Stomach (tissue), 9 donors: ENCODE results near the gene CCT6A. TPM values are rescaled to one million over a fixed set of nuclear protein-coding genes. Genes with fewer than 3 reads are reported as not detected.
"Not testable (repeated sequence)": the region's sequence is repeated elsewhere in the genome, so short reads cannot be mapped to it uniquely, and the experiment has no call there.

Source experiments
- DNase-seq, 2 donors: peaks; one replicate each; pipeline versions ENCODE4 v3.0.0 to v3.0.0-alpha.2; 2013 to 2019
- H3K27ac ChIP-seq, 5 donors: fragments of 200-600 bp in 4 of 5; sonication (generic) in 4 of 5; one replicate each; pipeline ENCODE4 v1.5.1; 2013 to 2019; ENCODE audit warnings: mild to moderate bottlenecking in 1 of 5, moderate library complexity in 1 of 5
- H3K27me3 ChIP-seq, 3 donors: fragments of 200-600 bp; sonication (generic); one replicate each; pipeline ENCODE4 v1.5.1; 2017 to 2019; ENCODE audit warnings: mixed run types in 1 of 3
- H3K36me3 ChIP-seq, 4 donors: fragments of 200-600 bp; sonication (generic); 1 replicate in 3 of 4; 2 replicates in 1 of 4; pipeline ENCODE4 v1.5.1; 2016 to 2019
- H3K4me1 ChIP-seq, 4 donors: fragments of 200-600 bp; sonication (generic); one replicate each; pipeline ENCODE4 v1.5.1; 2016 to 2019
- H3K4me3 ChIP-seq, 4 donors: fragments of 200-600 bp; sonication (generic) in 3 of 4; one replicate each; pipeline ENCODE4 v1.5.1; 2016 to 2019; ENCODE audit warnings: mild to moderate bottlenecking in 1 of 4
- H3K9me3 ChIP-seq, 4 donors: fragments of 200-600 bp; sonication (generic); one replicate each; pipeline ENCODE4 v1.5.1; 2016 to 2019
- CTCF ChIP-seq, 7 experiments: fragments of 450-650 bp in 4 of 7; fragments of 200-600 bp in 3 of 7; sonication (generic) in 3 of 7; IDR thresholded peaks; one replicate each; pipeline ENCODE4 v1.5.1; 2016 to 2019; ENCODE audit warnings: antibody characterized with exemption in 7 of 7, control low read depth in 2 of 7, mild to moderate bottlenecking in 1 of 7
- EP300 ChIP-seq: sonication (generic); formaldehyde crosslinking; IDR thresholded peaks from one replicate; pipeline ENCODE4 v1.6.1; 2017; ENCODE audit warnings: antibody characterized with exemption
- POLR2A ChIP-seq, 4 donors: fragments of 450-650 bp; IDR thresholded peaks; one replicate each; pipeline ENCODE4 v1.6.1; 2016; ENCODE audit warnings: antibody characterized with exemption in 4 of 4, control low read depth in 2 of 4, mild to moderate bottlenecking in 1 of 4, moderate library complexity in 1 of 4
- POLR2AphosphoS5 ChIP-seq, 3 donors: sonication (generic); formaldehyde crosslinking; IDR thresholded peaks; one replicate each; pipeline ENCODE4 v1.6.1; 2016; ENCODE audit warnings: antibody characterized with exemption in 3 of 3
- WGBS, 5 donors: extraction: QIAGEN DNeasy Blood & Tissue Kit in 3 of 5; methylation state at CpG; one replicate each; pipeline versions ENCODE4 v1.1.5 to v1.1.7; 2013 to 2018; 5-methylcytosine and 5-hydroxymethylcytosine counted together
- intact Hi-C: fragments of 100-400 bp; cut with DNase I; formaldehyde crosslinking; loops from one replicate; pipeline ENCODE4 v1.15.1; 2023; ENCODE audit warnings: low total_unique reads
- polyA plus RNA-seq, 3 donors: library from polyadenylated mRNA; stranded (reverse); fragments of 200-250 nt; gene quantifications; one replicate each; pipeline ENCODE4 v1.2.3, GENCODE V29; 2013
- total RNA-seq, 5 donors: library from RNA; depleted of rRNA; stranded (reverse); fragments of >200 nt; gene quantifications; one replicate each; pipeline versions ENCODE4 v1.1.0 to v1.2.3, GENCODE V29; 2014 to 2016
- donor health status: healthy with polysubstance abuse.
- donor health status: Bipolar disorder and iron deficiency.
- donor health status: healthy.

The CCT6A gene
- total and polyA plus RNA-seq, 8 donors, result 36.8 to 200 (median 102) TPM

GRCh38 chr7:56077681-56078080, 26.1 kb downstream of the CCT6A start:
- peaks cover 28 to 67% (median 48%) of the 10 kb centered on the region in 4 donors for H3K36me3 ChIP-seq
- no peaks in the 10 kb centered on the region for H3K27me3 ChIP-seq
- WGBS, 5 donors, result 83 to 96% (median 94%) methylated on average over 3 of the region's 3 CpGs

GRCh38 chr7:56078196-56078595, 26.6 kb downstream of the CCT6A start:
- Histone ChIP-seq H3K4me3 (no peak overlapping the region), H3K36me3 (peaks cover 28 to 62% (median 44%) of the 10 kb centered on the region in 4 donors), H3K9me3 (no peaks in the 10 kb centered on the region), H3K27me3 (no peaks in the 10 kb centered on the region), H3K4me1 (peaks cover 21 to 37% (median 29%) of the 10 kb centered on the region in 4 donors), H3K27ac (peak overlapping the region in 2 of 5 donors; percentile 55 to 75)
- intact Hi-C loops, result no loop called here
- DNase-seq, result no peak
- TF ChIP-seq EP300 (no peak), POLR2A (IDR thresholded peaks at IDR 0.05) (no peak), CTCF (IDR thresholded peaks at IDR 0.05) (no peak), POLR2AphosphoS5 (IDR thresholded peaks at IDR 0.05) (no peak)
- 92 to 99% (median 94%) methylated on average over 11 to 16 of the region's 16 CpGs for WGBS, 5 donors

More at GRCh38 chr7:56077681-56078080, 26.1 kb downstream of the CCT6A start:
- H3K4me3 ChIP-seq, result no peak overlapping the region
- no peaks in the 10 kb centered on the region for H3K9me3 ChIP-seq
- no peak overlapping the region for H3K27ac ChIP-seq
- H3K4me1 ChIP-seq, result peaks cover 20 to 33% (median 27%) of the 10 kb centered on the region in 4 donors
- no peak for TF ChIP-seq EP300
- no peak for TF ChIP-seq POLR2A (IDR thresholded peaks at IDR 0.05)
- no peak for TF ChIP-seq POLR2AphosphoS5 (IDR thresholded peaks at IDR 0.05)
- no peak for TF ChIP-seq CTCF (IDR thresholded peaks at IDR 0.05)
- intact Hi-C loops, result no loop called here
- no peak for DNase-seq

- H3K36me3 ChIP-seq, result peaks cover 28 to 56% (median 41%) of the 10 kb centered on the region in 4 donors
- WGBS, 5 donors, result 26 to 47% (median 30%) methylated on average over 11 to 12 of the region's 12 CpGs
- peak; percentile 77 to 78 for DNase-seq
Measured at GRCh38 chr7:56079450-56080185, 28.1 kb downstream of the CCT6A start.

GRCh38 chr7:56080726-56081435, 29.3 kb downstream of the CCT6A start:
- intact Hi-C loops, H3K4me3 ChIP-seq, H3K27me3 ChIP-seq, DNase-seq, H3K9me3 ChIP-seq: not testable (repeated sequence)
- Histone ChIP-seq H3K36me3 (peaks cover 28 to 68% (median 48%) of the 10 kb centered on the region in 4 donors), H3K27ac (peak overlapping the region in 3 of 5 donors; percentile 74 to 79 (median 75)), H3K4me1 (peaks cover 16 to 31% (median 25%) of the 10 kb centered on the region in 4 donors)
- 93 to 97% (median 94%) methylated on average over 22 to 28 of the region's 28 CpGs for WGBS, 5 donors

More at GRCh38 chr7:56079450-56080185, 28.1 kb downstream of the CCT6A start:
- Histone ChIP-seq H3K27ac (peak overlapping the region; percentile 5 to 79 (median 74)), H3K4me1 (peaks cover 18 to 34% (median 28%) of the 10 kb centered on the region in 4 donors), H3K27me3 (no peaks in the 10 kb centered on the region), H3K4me3 (no peak overlapping the region), H3K9me3 (no peaks in the 10 kb centered on the region)
- intact Hi-C loops, result no loop called here
- TF ChIP-seq POLR2A (IDR thresholded peaks at IDR 0.05) (no peak), CTCF (IDR thresholded peaks at IDR 0.05) (peak in 5 of 7 experiments; percentile 57 to 71 (median 64)), POLR2AphosphoS5 (IDR thresholded peaks at IDR 0.05) (peak in 2 of 3 donors; percentile 49 to 57)
